KMS-11 (cell line): Measurements from ENCODE around the gene CD101.

Experiments used
- H2AFZ ChIP-seq: fragments of 200-600 bp; sonication (generic); 2 replicates; pipeline ENCODE4 v1.6.1; 2016; ENCODE audit warnings: antibody characterized with exemption, mixed run types, low read depth
- H3K27ac ChIP-seq: fragments of 200-600 bp; sonication (generic); 2 replicates; pipeline ENCODE4 v1.6.1; 2016; ENCODE audit warnings: mild to moderate bottlenecking, mixed run types
- H3K27me3 ChIP-seq: fragments of 200-600 bp; sonication (generic); 2 replicates; pipeline ENCODE4 v1.6.1; 2017; ENCODE audit warnings: mild to moderate bottlenecking, low read depth, mixed run types, moderate library complexity; ENCODE audit not compliant: insufficient read depth
- H3K36me3 ChIP-seq: fragments of 200-600 bp; sonication (generic); 2 replicates; pipeline ENCODE4 v1.6.1; 2017; ENCODE audit warnings: mild to moderate bottlenecking, mixed run types; ENCODE audit not compliant: insufficient read depth
- H3K4me1 ChIP-seq: fragments of 200-600 bp; sonication (generic); 2 replicates; pipeline ENCODE4 v1.6.1; 2016; ENCODE audit warnings: mild to moderate bottlenecking, low read depth, mixed run types; ENCODE audit not compliant: poor library complexity, severe bottlenecking
- H3K4me2 ChIP-seq: fragments of 200-600 bp; sonication (generic); 2 replicates; pipeline ENCODE4 v1.7.0; 2016; ENCODE audit warnings: mild to moderate bottlenecking, mixed run types
- H3K4me3 ChIP-seq: fragments of 200-600 bp; sonication (generic); IDR thresholded peaks from 2 replicates; pipeline ENCODE4 v1.6.1; 2017; ENCODE audit warnings: low read depth, low read length, mixed read lengths; ENCODE audit not compliant: insufficient read depth
- H3K79me2 ChIP-seq: fragments of 200-600 bp; sonication (generic); 2 replicates; pipeline ENCODE4 v1.6.1; 2016; ENCODE audit warnings: low read depth, mixed run types; ENCODE audit not compliant: insufficient read depth
- H3K9ac ChIP-seq: fragments of 200-600 bp; sonication (generic); 2 replicates; pipeline ENCODE4 v1.6.1; 2016; ENCODE audit warnings: mild to moderate bottlenecking, mixed run types
- H4K20me1 ChIP-seq: fragments of 200-600 bp; sonication (generic); 2 replicates; pipeline ENCODE4 v1.6.1; 2016; ENCODE audit warnings: mild to moderate bottlenecking, mixed run types; ENCODE audit not compliant: insufficient read depth
- CTCF ChIP-seq: fragments of 200-600 bp; sonication (generic); conservative IDR thresholded peaks from 2 replicates; pipeline ENCODE4 v1.6.1; 2017; ENCODE audit warnings: low read depth, mild to moderate bottlenecking, antibody characterized with exemption, low read length, moderate library complexity, mixed read lengths

CD101 gene

GRCh38 chr1:117001254-117001927 lies at the start of gene CD101:
Gene CD101, plus strand, starts transcription at chr1:117001760. Its CDS starts 58 bp downstream, at chr1:117001818.
- Histone ChIP-seq H3K9ac (no peak within 1 kb of the TSS), H3K27ac (no peak within 1 kb of the TSS), H4K20me1 (no peaks in the 10 kb centered on the region), H2AFZ (no peak within 1 kb of the TSS), H3K4me3 (no peak within 1 kb of the TSS), H3K4me1 (no peaks in the 10 kb centered on the region), H3K4me2 (no peak within 1 kb of the TSS), H3K79me2 (no peaks in the 10 kb centered on the region), H3K36me3 (no peaks in the 10 kb centered on the region), H3K27me3 (no peaks in the 10 kb centered on the region)
- no peak for TF ChIP-seq CTCF

- no peak overlapping the region for H2AFZ ChIP-seq
- no peaks in the 10 kb centered on the region for H4K20me1 ChIP-seq
- no peaks in the 10 kb centered on the region for H3K79me2 ChIP-seq
- H3K27ac ChIP-seq: no peak overlapping the region
- no peaks in the 10 kb centered on the region for H3K4me1 ChIP-seq
- no peak overlapping the region for H3K4me2 ChIP-seq
- TF ChIP-seq CTCF: no peak
- H3K9ac ChIP-seq: no peak overlapping the region
- H3K36me3 ChIP-seq: no peaks in the 10 kb centered on the region
- H3K4me3 ChIP-seq: no peak overlapping the region
- H3K27me3 ChIP-seq: no peaks in the 10 kb centered on the region
These were observed 48.8 kb upstream of the CD101 start for GRCh38 chr1:116952738-116953275.

GRCh38 chr1:116954440-116954839 lies 47.1 kb upstream of the CD101 start:
- Histone ChIP-seq H3K27me3 (no peaks in the 10 kb centered on the region), H4K20me1 (no peaks in the 10 kb centered on the region), H3K36me3 (no peaks in the 10 kb centered on the region), H3K79me2 (no peaks in the 10 kb centered on the region), H3K9ac (no peak overlapping the region), H3K4me2 (no peak overlapping the region), H3K4me3 (no peak overlapping the region), H3K4me1 (no peaks in the 10 kb centered on the region), H3K27ac (no peak overlapping the region), H2AFZ (no peak overlapping the region)
- TF ChIP-seq CTCF: no peak

GRCh38 chr1:116956378-116956777 lies 45.2 kb upstream of the CD101 start:
- no peak overlapping the region for H3K9ac ChIP-seq
- no peaks in the 10 kb centered on the region for H3K4me1 ChIP-seq
- no peak overlapping the region for H3K27ac ChIP-seq
- no peak overlapping the region for H3K4me2 ChIP-seq
- no peaks in the 10 kb centered on the region for H3K36me3 ChIP-seq
- H3K79me2 ChIP-seq: no peaks in the 10 kb centered on the region
- no peak for TF ChIP-seq CTCF
- H3K4me3 ChIP-seq: no peak overlapping the region
- H3K27me3 ChIP-seq: no peaks in the 10 kb centered on the region
- no peak overlapping the region for H2AFZ ChIP-seq
- no peaks in the 10 kb centered on the region for H4K20me1 ChIP-seq
